ENCODE measurements around the gene CDC42BPA. TPM values are rescaled to one million over a fixed set of nuclear protein-coding genes. Genes with fewer than 3 reads are reported as not detected.

Gene CDC42BPA
- total RNA-seq, 1 donor from 2014 or later: 55.2 TPM

- DNase-seq: no peak
These were observed 339.7 kb downstream of the CDC42BPA start for GRCh38 chr1:226978432-226979114.

- no peak for DNase-seq
These were observed 340.5 kb downstream of the CDC42BPA start for GRCh38 chr1:226977643-226978431.

- DNase-seq: no peak
These were observed 341.2 kb downstream of the CDC42BPA start for GRCh38 chr1:226976978-226977642.

GRCh38 chr1:226976276-226976977, 341.9 kb downstream of the CDC42BPA start:
- DNase-seq: no peak

- DNase-seq: no peak
These were observed 342.7 kb downstream of the CDC42BPA start for GRCh38 chr1:226975259-226976250.

- DNase-seq: no peak
These were observed 343.6 kb downstream of the CDC42BPA start for GRCh38 chr1:226974544-226975258.

GRCh38 chr1:226973898-226974543, 344.3 kb downstream of the CDC42BPA start:
- DNase-seq: no peak

GRCh38 chr1:226973371-226973897, 344.9 kb downstream of the CDC42BPA start:
- DNase-seq: no peak

- DNase-seq: no peak
These were observed 345.4 kb downstream of the CDC42BPA start for GRCh38 chr1:226972931-226973330.

GRCh38 chr1:226971765-226972164, 346.5 kb downstream of the CDC42BPA start:
- no peak for DNase-seq

- DNase-seq: no peak
These were observed 350.6 kb downstream of the CDC42BPA start for GRCh38 chr1:226967665-226968064.

- DNase-seq: no peak
These were observed 351.6 kb downstream of the CDC42BPA start for GRCh38 chr1:226966683-226967082.

- no peak for DNase-seq
These were observed 352.5 kb downstream of the CDC42BPA start for GRCh38 chr1:226965581-226966440.

GRCh38 chr1:226964611-226965486, 353.4 kb downstream of the CDC42BPA start:
- no peak for DNase-seq

GRCh38 chr1:226964068-226964425, 354.2 kb downstream of the CDC42BPA start:
- no peak for DNase-seq

- DNase-seq: no peak
These were observed 355.6 kb downstream of the CDC42BPA start for GRCh38 chr1:226962421-226963391.
